Activated naive CD8-positive, alpha-beta T cell treated with anti-CD3 and anti-CD28 coated beads for 36 hours (primary cell): ENCODE measurements around the gene PATJ. TPM values are rescaled to one million over a fixed set of nuclear protein-coding genes. Genes with fewer than 3 reads are reported as not detected.
A peak's percentile ranks its signal among the peaks of the same experiment; 100 is the strongest.
"Not testable (repeated sequence)": the region's sequence is repeated elsewhere in the genome, so short reads cannot be mapped to it uniquely, and the experiment has no call there.

Source experiments
- DNase-seq: peaks from one replicate; pipeline ENCODE4 v3.0.0; 2021
- H3K27ac Mint-ChIP-seq: one replicate; pipeline ENCODE4 v1.8.0; 2022; ENCODE audit warnings: mild to moderate bottlenecking, moderate library complexity, mixed read lengths
- H3K27me3 Mint-ChIP-seq: one replicate; pipeline ENCODE4 v1.8.0; 2022; ENCODE audit warnings: mild to moderate bottlenecking, mixed read lengths
- H3K36me3 Mint-ChIP-seq: one replicate; pipeline ENCODE4 v1.8.0; 2021; ENCODE audit warnings: mild to moderate bottlenecking, mixed read lengths
- H3K4me1 Mint-ChIP-seq: one replicate; pipeline ENCODE4 v1.8.0; 2021; ENCODE audit warnings: mixed read lengths
- H3K4me3 Mint-ChIP-seq: one replicate; pipeline ENCODE4 v1.8.0; 2022; ENCODE audit warnings: mild to moderate bottlenecking, moderate library complexity, mixed read lengths
- H3K9me3 Mint-ChIP-seq: one replicate; pipeline ENCODE4 v1.8.0; 2022; ENCODE audit warnings: mixed read lengths
- total RNA-seq, 2 experiments: library from RNA; stranded (reverse); gene quantifications; one replicate each; pipeline ENCODE4 v1.2.3, GENCODE V29; 2021

PATJ gene, protein sequence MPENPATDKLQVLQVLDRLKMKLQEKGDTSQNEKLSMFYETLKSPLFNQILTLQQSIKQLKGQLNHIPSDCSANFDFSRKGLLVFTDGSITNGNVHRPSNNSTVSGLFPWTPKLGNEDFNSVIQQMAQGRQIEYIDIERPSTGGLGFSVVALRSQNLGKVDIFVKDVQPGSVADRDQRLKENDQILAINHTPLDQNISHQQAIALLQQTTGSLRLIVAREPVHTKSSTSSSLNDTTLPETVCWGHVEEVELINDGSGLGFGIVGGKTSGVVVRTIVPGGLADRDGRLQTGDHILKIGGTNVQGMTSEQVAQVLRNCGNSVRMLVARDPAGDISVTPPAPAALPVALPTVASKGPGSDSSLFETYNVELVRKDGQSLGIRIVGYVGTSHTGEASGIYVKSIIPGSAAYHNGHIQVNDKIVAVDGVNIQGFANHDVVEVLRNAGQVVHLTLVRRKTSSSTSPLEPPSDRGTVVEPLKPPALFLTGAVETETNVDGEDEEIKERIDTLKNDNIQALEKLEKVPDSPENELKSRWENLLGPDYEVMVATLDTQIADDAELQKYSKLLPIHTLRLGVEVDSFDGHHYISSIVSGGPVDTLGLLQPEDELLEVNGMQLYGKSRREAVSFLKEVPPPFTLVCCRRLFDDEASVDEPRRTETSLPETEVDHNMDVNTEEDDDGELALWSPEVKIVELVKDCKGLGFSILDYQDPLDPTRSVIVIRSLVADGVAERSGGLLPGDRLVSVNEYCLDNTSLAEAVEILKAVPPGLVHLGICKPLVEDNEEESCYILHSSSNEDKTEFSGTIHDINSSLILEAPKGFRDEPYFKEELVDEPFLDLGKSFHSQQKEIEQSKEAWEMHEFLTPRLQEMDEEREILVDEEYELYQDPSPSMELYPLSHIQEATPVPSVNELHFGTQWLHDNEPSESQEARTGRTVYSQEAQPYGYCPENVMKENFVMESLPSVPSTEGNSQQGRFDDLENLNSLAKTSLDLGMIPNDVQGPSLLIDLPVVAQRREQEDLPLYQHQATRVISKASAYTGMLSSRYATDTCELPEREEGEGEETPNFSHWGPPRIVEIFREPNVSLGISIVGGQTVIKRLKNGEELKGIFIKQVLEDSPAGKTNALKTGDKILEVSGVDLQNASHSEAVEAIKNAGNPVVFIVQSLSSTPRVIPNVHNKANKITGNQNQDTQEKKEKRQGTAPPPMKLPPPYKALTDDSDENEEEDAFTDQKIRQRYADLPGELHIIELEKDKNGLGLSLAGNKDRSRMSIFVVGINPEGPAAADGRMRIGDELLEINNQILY (N-terminal part only)
- total RNA-seq: 1 to 10 TPM; 6.8 to 8.9 TPM

DNA sequence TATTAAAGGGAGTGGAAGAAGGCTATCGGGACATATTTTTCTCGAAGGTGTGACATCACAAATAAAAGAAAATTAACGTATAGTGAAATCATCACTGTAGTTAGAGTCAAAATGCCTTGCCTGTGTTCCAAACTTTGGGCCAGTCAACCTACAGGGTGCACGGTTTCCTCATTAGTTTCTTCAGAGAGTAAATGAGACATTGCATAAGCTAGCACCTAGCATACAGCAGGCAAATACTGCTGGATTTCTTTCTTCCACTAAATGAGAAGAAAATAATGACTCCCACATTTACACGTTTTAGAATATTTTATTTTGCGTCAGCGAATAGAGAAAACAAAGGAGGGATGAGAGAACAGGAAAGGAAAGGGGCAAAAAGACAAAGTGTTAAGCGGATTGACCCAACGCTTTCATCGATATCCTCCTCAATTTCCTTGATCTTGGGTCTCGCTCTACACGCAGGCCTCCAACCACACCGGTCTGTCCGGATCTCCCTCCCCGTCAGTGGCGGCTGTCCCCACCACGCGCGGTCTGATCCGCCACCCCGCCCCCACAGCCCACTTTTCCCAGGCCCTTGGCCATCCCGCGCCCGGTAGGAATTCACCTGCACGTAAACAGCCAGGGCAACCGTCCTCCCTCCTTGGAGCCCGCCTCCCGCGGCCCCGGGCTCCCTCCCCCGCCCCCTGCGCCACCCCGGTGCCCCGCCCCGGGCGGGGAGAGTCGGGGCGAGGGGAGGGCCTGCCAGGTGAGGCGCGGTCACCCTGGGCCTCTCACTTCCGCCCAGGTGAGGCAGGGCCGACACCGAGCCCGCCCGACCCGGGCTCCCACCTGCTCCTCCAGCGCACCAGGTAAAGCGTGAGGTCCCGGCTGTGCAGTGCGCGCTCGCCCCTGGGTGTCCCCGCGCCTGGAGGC, at the start of gene PATJ:
TSS of gene PATJ (plus strand) at position 770 of the 909 bp plus-strand sequence. CDS start 20,413 bp downstream, outside the sequence.
- DNase-seq: peak; percentile 63
- Mint-ChIP-seq H3K27ac (peak within 1 kb of the TSS; percentile 86), H3K36me3 (no peaks in the 10 kb centered on the region), H3K4me3 (peak within 1 kb of the TSS; percentile 91), H3K4me1 (peaks cover 17% of the 10 kb centered on the region), H3K27me3 (no peaks in the 10 kb centered on the region), H3K9me3 (no peaks in the 10 kb centered on the region)

DNA sequence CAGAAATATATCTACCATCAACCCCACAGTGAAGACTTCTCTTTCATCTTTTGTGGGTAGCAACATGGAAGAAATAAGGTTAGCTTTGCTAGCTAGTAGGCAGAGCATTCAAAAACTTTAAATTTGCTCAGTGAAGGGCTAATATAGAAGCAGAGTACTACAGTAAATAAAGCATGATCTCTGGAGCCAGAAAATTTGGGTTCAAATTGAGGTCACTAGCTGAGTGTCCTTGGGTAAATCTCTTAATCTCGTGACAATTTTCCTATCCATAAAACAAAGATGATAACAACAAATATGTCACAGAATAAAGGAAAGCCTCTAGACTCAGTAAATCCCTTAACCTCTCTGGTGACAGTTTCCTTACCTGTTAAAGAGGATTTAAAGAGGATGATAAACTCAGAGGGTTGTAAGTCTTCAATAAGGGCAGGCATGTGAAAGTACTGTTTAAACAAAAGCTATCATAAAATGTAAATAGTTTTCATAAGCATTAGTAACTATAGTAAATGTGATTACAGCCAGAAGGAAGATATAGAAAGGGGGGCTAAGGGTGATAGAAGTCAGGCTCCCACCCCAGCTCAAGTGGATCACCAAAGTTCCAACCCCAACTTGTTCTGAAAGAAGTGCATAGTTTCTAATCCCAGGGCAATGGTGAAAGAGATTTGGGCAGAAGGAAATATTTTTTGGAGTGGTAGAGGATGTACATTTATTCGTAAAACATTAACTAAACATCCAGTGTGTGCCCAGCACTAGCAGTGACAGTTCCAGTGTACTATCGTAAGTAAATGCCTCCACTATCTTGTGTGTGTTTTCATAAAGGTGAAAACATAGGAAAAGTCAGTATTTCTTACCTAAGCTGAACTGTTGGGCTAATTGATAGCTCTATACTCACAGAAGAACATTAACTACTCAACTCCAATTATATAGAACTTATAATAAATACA, 42.1 kb upstream of the PATJ start:
- Mint-ChIP-seq H3K36me3 (peaks cover 15% of the 10 kb centered on the region), H3K27me3 (no peaks in the 10 kb centered on the region), H3K4me3 (no peak overlapping the region), H3K9me3 (no peaks in the 10 kb centered on the region), H3K27ac (no peak overlapping the region), H3K4me1 (no peaks in the 10 kb centered on the region)
- DNase-seq: no peak

DNA sequence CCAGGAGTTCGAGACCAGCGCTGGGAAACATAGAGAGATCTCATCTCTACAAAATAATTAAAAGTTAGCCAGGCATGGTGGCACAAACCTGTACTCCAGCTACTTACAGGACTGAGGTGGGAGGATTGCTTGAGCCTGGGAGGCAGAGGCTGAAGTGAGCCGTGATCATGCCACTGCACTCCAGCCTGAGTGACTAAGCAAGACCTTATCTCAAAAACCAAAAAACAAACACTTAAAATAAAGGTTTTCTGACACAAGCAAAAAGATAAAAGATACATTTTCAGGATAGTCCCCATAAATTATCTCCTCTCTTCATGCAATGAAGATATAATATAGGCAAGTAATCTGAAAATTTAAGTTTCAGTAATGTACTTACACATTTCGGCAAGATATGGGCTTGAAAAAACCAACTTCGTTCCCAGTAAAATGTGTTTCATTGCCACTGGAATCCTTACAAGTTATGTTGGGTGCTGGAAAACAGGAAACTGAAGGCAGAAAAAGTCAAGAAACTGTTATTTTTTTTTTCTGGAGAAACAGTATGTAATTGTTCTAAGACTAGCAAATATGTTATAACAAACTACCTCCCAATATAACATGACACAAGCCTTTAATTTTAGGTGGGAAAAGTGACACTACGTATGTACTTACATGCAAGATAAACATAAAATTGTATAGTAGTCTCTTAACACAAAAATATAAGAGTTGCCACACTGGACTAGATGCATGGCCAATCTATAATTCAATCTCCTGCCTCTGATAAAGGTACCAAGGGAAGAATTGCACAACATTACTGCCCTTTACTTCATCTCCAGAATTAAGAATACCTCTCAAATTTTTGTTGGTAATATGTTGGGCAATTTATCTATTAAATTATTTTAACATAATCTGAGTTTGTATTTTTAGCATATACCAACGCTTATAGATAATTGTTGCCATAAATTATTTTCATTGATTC, 33.0 kb upstream of the PATJ start:
- H3K9me3 Mint-ChIP-seq: no peaks in the 10 kb centered on the region
- no peaks in the 10 kb centered on the region for H3K27me3 Mint-ChIP-seq
- peaks cover 9% of the 10 kb centered on the region for H3K36me3 Mint-ChIP-seq
- H3K27ac Mint-ChIP-seq: no peak overlapping the region
- DNase-seq: no peak
- no peak overlapping the region for H3K4me3 Mint-ChIP-seq
- H3K4me1 Mint-ChIP-seq: peaks cover 1% of the 10 kb centered on the region

DNA sequence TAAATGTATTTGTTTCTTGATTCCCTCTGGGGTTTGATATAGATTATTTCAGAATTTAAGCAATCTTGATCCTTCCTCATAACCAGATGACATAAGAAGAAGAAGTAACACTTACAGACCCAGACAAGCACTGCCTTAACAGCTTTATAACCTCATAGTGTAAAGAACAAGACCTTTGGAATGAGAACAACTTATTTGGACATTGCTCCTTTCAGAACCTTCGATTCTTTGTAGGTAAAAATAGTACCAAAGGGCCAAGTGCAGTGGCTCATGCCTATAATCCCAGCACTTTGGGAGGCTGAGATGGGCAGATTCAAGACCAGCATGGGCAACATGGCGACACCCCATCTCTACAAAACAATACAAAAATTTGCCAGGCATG, 32.4 kb upstream of the PATJ start:
- no peak for DNase-seq
- Mint-ChIP-seq H3K4me3 (no peak overlapping the region), H3K4me1 (peaks cover 4% of the 10 kb centered on the region), H3K36me3 (peaks cover 9% of the 10 kb centered on the region), H3K27ac (no peak overlapping the region), H3K9me3 (no peaks in the 10 kb centered on the region), H3K27me3 (no peaks in the 10 kb centered on the region)

DNA sequence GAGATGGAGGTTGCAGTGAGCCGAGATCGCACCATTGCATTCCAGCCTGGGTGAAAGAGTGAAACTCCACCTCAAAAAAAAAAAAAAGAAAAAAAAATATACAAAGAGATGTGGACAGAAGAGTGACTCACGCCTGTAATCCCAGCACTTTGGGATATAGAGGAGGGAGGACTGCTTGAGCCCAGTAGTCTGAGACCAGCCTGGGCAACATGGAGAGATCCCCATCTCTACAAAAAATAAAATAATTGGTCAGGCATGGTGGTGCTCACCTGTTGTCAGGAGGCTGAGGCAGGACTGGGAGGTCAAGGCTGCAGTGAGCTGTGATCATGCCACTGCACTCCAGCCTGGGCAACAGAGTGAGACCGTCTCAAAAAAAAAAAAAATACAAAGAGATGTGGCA, 31.0 kb upstream of the PATJ start:
- H3K27ac Mint-ChIP-seq, H3K27me3 Mint-ChIP-seq, H3K4me3 Mint-ChIP-seq, H3K9me3 Mint-ChIP-seq, DNase-seq, H3K36me3 Mint-ChIP-seq, H3K4me1 Mint-ChIP-seq: not testable (repeated sequence)

DNA sequence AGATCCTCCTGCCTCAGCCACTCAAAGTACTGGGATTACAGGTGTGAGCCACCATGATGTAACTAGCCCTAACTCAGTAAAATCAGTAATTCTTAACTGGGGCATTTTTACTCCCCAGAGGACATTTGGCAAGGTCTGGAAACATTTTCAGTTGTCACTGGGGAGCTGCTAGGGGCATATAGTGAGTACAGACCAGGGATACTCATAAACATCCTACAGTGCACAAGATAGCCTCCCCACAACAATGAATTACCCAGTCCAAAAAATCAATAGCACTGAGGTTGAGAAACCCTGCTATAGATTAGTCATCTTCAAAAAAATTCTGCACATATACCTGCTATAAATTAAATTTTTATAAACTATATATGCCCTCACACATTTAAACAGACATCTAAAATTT, 30.3 kb upstream of the PATJ start:
- Mint-ChIP-seq H3K9me3 (no peaks in the 10 kb centered on the region), H3K27me3 (no peaks in the 10 kb centered on the region), H3K36me3 (peaks cover 9% of the 10 kb centered on the region), H3K4me1 (peaks cover 7% of the 10 kb centered on the region), H3K4me3 (no peak overlapping the region), H3K27ac (no peak overlapping the region)
- DNase-seq: no peak

DNA sequence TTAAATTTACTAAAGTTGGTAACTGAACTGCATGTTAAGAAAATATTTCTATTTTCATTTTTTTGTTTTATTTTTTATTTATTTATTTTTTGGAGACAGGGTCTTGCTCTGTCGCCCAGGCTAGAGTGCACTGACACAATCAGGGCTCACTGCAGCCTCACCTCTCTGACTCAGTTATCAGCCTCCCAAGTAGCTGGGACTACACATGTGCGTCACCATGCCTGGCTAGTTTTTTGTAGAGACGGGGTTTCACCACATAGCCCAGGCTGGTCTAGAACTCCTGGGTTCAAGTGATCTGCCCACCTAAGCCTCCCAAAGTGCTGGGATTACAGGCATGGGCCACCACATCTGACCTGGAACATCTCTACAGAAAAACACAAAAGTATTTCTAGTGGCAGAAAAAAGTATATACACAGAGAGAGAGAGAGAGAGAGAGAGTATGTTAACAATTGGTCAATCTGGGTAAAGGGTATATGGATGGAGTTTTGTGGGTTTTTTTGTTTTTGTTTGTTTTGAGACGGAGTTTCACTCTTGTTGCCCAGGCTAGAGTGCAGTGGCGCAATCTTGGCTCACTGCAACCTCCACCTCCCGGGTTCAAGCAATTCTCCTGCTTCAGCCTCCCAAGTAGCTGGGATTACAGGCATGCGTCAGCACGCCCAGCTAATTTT, 23.1 kb upstream of the PATJ start:
- not testable (repeated sequence) for H3K4me3 Mint-ChIP-seq, DNase-seq, H3K9me3 Mint-ChIP-seq, H3K27me3 Mint-ChIP-seq, H3K36me3 Mint-ChIP-seq
- peaks cover 18% of the 10 kb centered on the region for H3K4me1 Mint-ChIP-seq
- H3K27ac Mint-ChIP-seq: peak overlapping the region; percentile 44

DNA sequence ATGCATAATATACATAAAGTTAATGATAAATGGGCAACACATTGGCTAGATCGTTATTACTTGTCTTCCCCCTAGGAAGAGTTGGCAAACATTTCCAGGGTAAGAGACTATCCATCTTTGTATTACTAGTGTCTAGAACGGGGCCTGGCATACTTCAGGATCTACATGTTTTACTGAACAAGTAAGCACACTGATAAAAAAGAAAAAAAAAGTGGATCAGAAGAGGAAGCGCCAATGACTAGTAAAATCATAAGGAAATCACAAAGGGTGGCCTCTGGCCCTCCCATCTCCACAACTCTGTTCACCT, 17.8 kb upstream of the PATJ start:
- H3K27ac Mint-ChIP-seq: peak overlapping the region; percentile 97
- peaks cover 11% of the 10 kb centered on the region for H3K4me1 Mint-ChIP-seq
- H3K9me3 Mint-ChIP-seq: no peaks in the 10 kb centered on the region
- peak overlapping the region; percentile 95 for H3K4me3 Mint-ChIP-seq
- H3K27me3 Mint-ChIP-seq: no peaks in the 10 kb centered on the region
- H3K36me3 Mint-ChIP-seq: peaks cover 3% of the 10 kb centered on the region
- DNase-seq: no peak

DNA sequence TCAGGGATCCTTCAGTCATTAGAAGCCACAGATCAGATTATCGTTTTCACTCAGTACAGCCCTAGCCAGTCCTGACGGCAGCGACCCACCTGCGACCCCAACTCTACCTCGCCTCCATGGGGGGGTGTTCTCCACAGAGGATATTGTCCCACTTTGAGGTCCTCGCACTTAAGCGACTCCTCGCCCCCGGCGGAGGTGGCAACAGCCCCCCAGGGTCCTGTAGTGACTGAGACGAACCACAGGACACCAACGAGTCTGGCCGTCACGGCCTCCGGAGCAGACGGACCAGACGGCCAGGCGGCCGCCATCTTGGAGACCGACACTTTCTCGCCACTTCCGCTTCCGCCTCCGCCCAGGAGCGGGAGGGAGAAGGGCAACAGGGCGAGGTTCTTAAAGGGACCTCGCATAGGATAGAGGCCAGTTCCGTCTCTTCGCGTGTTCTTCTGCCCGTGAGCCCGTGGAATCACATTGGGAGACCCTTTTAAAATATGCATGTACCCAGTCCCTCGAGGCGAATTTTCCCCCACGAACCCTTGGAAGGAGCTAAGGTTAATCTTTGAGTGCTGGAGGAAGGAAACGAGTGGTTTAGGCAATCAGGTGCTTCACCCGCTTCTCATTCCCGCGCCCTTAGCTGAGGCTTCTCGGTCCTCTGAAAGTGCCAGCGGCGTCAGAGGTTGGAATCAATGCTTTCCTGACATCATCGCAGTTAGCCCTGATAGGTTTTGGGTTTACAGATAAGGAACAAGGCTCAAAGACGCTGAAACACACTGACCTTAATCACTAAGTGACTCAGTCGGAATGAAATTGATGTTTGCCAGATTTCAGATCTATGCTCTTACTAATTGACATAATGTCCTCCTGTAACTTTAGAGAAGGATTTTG, 17.2 kb upstream of the PATJ start, which contains the start of gene TM2D1:
TSS of gene TM2D1 (minus strand) at position 329 of the 882 bp plus-strand sequence. CDS start at position 308, 21 bp downstream.
- Mint-ChIP-seq H3K27ac (peak within 1 kb of the TSS; percentile 97), H3K36me3 (peaks cover 3% of the 10 kb centered on the region), H3K27me3 (no peaks in the 10 kb centered on the region), H3K4me1 (peaks cover 11% of the 10 kb centered on the region), H3K9me3 (no peaks in the 10 kb centered on the region), H3K4me3 (peak within 1 kb of the TSS; percentile 95)
- DNase-seq: peak; percentile 88

DNA sequence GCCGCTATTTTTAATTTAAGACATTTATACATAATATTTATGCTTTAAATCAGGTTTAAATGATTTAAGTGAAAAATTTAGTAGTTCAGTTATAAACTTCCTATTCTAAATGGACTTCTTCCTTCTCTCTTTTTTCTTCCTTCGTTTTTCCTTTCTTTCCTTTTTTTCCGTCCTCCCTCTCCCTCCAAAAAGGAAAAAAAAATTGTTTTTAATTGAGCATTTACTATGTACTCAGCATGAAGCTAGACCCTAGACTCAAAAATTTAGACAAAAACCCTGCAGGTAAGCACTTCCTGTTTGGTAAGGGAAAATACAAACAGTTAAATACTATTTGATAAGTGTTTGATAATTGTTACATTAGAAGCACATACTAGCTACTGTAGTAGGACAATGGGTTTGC, 14.7 kb upstream of the PATJ start:
- no peak overlapping the region for H3K27ac Mint-ChIP-seq
- H3K4me1 Mint-ChIP-seq: peaks cover 10% of the 10 kb centered on the region
- no peaks in the 10 kb centered on the region for H3K9me3 Mint-ChIP-seq
- H3K4me3 Mint-ChIP-seq: no peak overlapping the region
- no peaks in the 10 kb centered on the region for H3K27me3 Mint-ChIP-seq
- peaks cover 3% of the 10 kb centered on the region for H3K36me3 Mint-ChIP-seq
- DNase-seq: no peak

DNA sequence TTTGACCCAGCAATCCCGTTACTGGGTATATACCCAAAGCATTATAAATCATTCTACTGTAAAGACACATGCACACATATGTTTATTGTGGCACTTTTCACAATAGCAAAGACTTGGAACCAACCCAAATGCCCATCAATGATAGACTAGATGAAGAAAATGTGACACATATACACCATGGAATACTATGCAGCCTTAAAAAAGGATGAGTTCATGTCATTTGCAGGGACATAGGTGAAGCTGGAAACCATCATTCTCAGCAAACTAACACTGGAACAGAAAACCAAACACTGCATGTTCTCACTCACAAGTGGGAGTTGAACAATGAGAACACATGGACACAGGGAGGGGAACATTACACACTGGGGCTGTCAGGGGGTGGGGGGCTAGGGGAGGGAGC, 11.6 kb upstream of the PATJ start:
- not testable (repeated sequence) for H3K9me3 Mint-ChIP-seq, DNase-seq, H3K27me3 Mint-ChIP-seq, H3K4me1 Mint-ChIP-seq, H3K36me3 Mint-ChIP-seq, H3K27ac Mint-ChIP-seq, H3K4me3 Mint-ChIP-seq
